BE2C (cell line): ENCODE data around the gene PLEKHG2.

Experiments
- DNase-seq: peaks from one replicate; pipeline ENCODE4 v3.0.0-alpha.2; 2020
- H3K27me3 ChIP-seq: fragments of 250-450 bp; sonication (Bioruptor Pico); 2 replicates; pipeline ENCODE4 v1.5.1; 2020; ENCODE audit warnings: mild to moderate bottlenecking
- H3K36me3 ChIP-seq: fragments of 250-450 bp; sonication (Bioruptor Pico); 2 replicates; pipeline ENCODE4 v1.5.1; 2020; ENCODE audit warnings: mild to moderate bottlenecking
- H3K4me1 ChIP-seq: fragments of 250-450 bp; sonication (Bioruptor Pico); 2 replicates; pipeline ENCODE4 v1.5.1; 2020
- H3K4me3 ChIP-seq: 2 replicates; pipeline ENCODE4 v1.5.1; 2011; ENCODE audit warnings: low read depth, low read length
- H3K9me3 ChIP-seq: fragments of 250-450 bp; sonication (Bioruptor Pico); 2 replicates; pipeline ENCODE4 v1.5.1; 2020
- TF ChIP-seq, protein P1 (sequence below): IDR thresholded peaks from 2 replicates; pipeline ENCODE4 v1.5.1; 2012; ENCODE audit warnings: mild to moderate bottlenecking, low read depth, low read length

The PLEKHG2 gene

DNA sequence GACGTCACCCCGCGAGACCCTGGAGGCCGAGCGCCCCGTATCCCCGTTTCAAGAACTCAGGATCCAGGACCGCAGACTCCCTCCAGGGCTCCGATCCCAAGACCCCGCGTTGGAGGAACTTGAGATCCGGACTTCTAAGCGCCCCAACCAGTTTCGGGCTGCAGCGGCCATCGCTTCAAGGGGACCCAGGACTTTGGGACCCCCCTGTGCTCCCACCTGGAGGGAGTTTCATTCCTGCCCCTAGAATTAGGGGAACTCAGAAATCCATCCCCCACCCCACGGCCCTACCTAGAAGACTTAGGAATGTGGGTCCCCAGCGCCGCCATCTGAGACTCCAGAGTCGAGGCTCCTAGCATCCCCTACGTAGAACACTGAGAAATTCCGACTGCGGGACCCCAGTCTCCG is 400 bp downstream of the PLEKHG2 start:
- Histone ChIP-seq H3K9me3 (no peaks in the 10 kb centered on the region), H3K36me3 (no peaks in the 10 kb centered on the region; the same call in 1 of the 2 replicates), H3K4me3 (peak overlapping the region; percentile 94), H3K4me1 (peaks cover 9% of the 10 kb centered on the region), H3K27me3 (no peaks in the 10 kb centered on the region)
- TF ChIP-seq, protein P1, sequence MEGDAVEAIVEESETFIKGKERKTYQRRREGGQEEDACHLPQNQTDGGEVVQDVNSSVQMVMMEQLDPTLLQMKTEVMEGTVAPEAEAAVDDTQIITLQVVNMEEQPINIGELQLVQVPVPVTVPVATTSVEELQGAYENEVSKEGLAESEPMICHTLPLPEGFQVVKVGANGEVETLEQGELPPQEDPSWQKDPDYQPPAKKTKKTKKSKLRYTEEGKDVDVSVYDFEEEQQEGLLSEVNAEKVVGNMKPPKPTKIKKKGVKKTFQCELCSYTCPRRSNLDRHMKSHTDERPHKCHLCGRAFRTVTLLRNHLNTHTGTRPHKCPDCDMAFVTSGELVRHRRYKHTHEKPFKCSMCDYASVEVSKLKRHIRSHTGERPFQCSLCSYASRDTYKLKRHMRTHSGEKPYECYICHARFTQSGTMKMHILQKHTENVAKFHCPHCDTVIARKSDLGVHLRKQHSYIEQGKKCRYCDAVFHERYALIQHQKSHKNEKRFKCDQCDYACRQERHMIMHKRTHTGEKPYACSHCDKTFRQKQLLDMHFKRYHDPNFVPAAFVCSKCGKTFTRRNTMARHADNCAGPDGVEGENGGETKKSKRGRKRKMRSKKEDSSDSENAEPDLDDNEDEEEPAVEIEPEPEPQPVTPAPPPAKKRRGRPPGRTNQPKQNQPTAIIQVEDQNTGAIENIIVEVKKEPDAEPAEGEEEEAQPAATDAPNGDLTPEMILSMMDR: no peak
- no peak for DNase-seq

DNA sequence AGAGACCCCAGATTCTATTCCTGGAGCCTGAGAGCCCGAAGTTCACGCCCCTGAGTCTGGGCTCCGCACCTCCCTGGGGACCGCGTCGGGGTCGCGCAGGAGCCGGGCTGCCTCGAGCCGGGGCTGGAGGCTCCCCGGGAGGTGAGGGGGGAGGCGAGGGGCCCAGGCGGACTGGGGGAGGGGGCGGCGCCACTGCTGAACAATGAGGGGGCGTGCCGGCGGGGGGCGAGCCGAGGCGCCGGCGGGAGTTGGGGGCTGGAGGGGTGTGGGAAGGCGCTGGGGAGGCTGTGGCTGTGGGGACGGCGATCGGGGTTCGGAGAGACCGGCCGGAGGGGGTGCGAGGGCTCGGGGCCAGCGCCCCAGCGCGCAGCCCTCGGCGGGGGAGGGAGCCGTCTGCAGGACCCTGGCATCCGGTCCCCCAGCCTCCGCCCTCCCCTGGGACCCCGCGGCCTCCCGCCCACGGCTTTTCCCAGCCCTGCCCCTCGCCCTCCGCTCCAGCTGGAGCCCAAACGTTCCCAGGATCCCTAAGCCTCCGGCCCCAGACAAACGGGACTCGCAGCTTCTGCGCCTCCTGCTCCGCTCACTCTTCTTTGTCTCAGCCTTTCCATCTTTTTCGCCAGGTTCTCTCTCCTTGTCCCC is 922 bp downstream of the PLEKHG2 start:
- Histone ChIP-seq H3K27me3 (no peaks in the 10 kb centered on the region), H3K9me3 (no peaks in the 10 kb centered on the region), H3K36me3 (no peaks in the 10 kb centered on the region; the same call in none of the 2 replicates), H3K4me3 (peak overlapping the region; percentile 94), H3K4me1 (peaks cover 9% of the 10 kb centered on the region)
- peak; percentile 85 for DNase-seq
- TF ChIP-seq, protein P1: no peak

GRCh38 chr19:39413911-39414608 is 1.6 kb downstream of the PLEKHG2 start:
- peak overlapping the region; percentile 94 for H3K4me3 ChIP-seq
- H3K4me1 ChIP-seq: peaks cover 9% of the 10 kb centered on the region
- peak; percentile 61 for DNase-seq
- TF ChIP-seq, protein P1: peak; percentile 50
- H3K9me3 ChIP-seq: no peaks in the 10 kb centered on the region
- H3K36me3 ChIP-seq: peaks cover 6% of the 10 kb centered on the region
- H3K27me3 ChIP-seq: no peaks in the 10 kb centered on the region

GRCh38 chr19:39415111-39416046 is 2.9 kb downstream of the PLEKHG2 start:
- Histone ChIP-seq H3K4me3 (no peak overlapping the region), H3K27me3 (no peaks in the 10 kb centered on the region), H3K4me1 (peaks cover 9% of the 10 kb centered on the region), H3K9me3 (no peaks in the 10 kb centered on the region), H3K36me3 (peaks cover 10% of the 10 kb centered on the region)
- TF ChIP-seq, protein P1: no peak
- DNase-seq: no peak

GRCh38 chr19:39416152-39417120 is 4.0 kb downstream of the PLEKHG2 start:
- H3K4me3 ChIP-seq: no peak overlapping the region
- no peak for DNase-seq
- H3K27me3 ChIP-seq: no peaks in the 10 kb centered on the region
- peaks cover 5% of the 10 kb centered on the region for H3K4me1 ChIP-seq
- peaks cover 10% of the 10 kb centered on the region for H3K36me3 ChIP-seq
- TF ChIP-seq, protein P1: no peak
- no peaks in the 10 kb centered on the region for H3K9me3 ChIP-seq
